CD4-positive, CD25-positive, alpha-beta regulatory T cell (primary cell): ENCODE data around the gene GLI3. TPM values are rescaled to one million over a fixed set of nuclear protein-coding genes. Genes with fewer than 3 reads are reported as not detected.

Source experiments
- ATAC-seq, 2 donors: fragments of 150-1000 bp; cut with Tn5 transposase; one replicate each; pipeline ENCODE4 v1.10.0; 2021; ENCODE audit warnings: low read depth in 2 of 2, moderate number of reproducible peaks in 2 of 2, moderate library complexity in 1 of 2
- DNase-seq, 3 donors: peaks; one replicate each; pipeline versions ENCODE4 v3.0.0 to v3.0.0-alpha.2; 2012 to 2022; ENCODE audit warnings: mixed read lengths in 1 of 3
- H3K27ac ChIP-seq: one replicate; pipeline ENCODE4 v1.7.0; 2013; ENCODE audit warnings: mild to moderate bottlenecking, low read length; ENCODE audit not compliant: insufficient read depth, poor library complexity, severe bottlenecking
- H3K27me3 ChIP-seq: one replicate; pipeline ENCODE4 v1.7.0; 2013; ENCODE audit warnings: low read length; ENCODE audit not compliant: control insufficient read depth, insufficient read depth
- H3K36me3 ChIP-seq: one replicate; pipeline ENCODE4 v1.7.0; 2013; ENCODE audit warnings: mild to moderate bottlenecking, low read length, moderate library complexity; ENCODE audit not compliant: control insufficient read depth, insufficient read depth
- H3K4me1 ChIP-seq: 2 replicates; pipeline ENCODE4 v1.7.0; 2013; ENCODE audit warnings: mild to moderate bottlenecking, low read length; ENCODE audit not compliant: insufficient read depth, control insufficient read depth, poor library complexity, severe bottlenecking
- H3K4me3 ChIP-seq: one replicate; pipeline ENCODE4 v1.7.0; 2013; ENCODE audit warnings: low read depth, mild to moderate bottlenecking, low read length, moderate library complexity
- H3K9me3 ChIP-seq, 2 experiments: 1 replicate in 1 of 2; 2 replicates in 1 of 2; pipeline ENCODE4 v1.7.0; 2013; ENCODE audit warnings: low read length in 2 of 2, mild to moderate bottlenecking in 1 of 2, moderate library complexity in 1 of 2; ENCODE audit not compliant: control insufficient read depth in 2 of 2
- H3K27ac Mint-ChIP-seq, 3 donors: one replicate each; pipeline ENCODE4 v1.8.0; 2020 to 2022; ENCODE audit warnings: mild to moderate bottlenecking in 3 of 3, mixed read lengths in 3 of 3, moderate library complexity in 2 of 3
- H3K27me3 Mint-ChIP-seq: one replicate; pipeline ENCODE4 v1.8.0; 2022; ENCODE audit warnings: mild to moderate bottlenecking, mixed read lengths
- H3K36me3 Mint-ChIP-seq: one replicate; pipeline ENCODE4 v1.8.0; 2020; ENCODE audit warnings: mixed read lengths
- H3K4me1 Mint-ChIP-seq, 4 donors: one replicate each; pipeline ENCODE4 v1.8.0; 2020 to 2022; ENCODE audit warnings: mixed read lengths in 4 of 4, mild to moderate bottlenecking in 1 of 4
- H3K4me3 Mint-ChIP-seq, 4 donors: one replicate each; pipeline ENCODE4 v1.8.0; 2020 to 2022; ENCODE audit warnings: mild to moderate bottlenecking in 4 of 4, mixed read lengths in 4 of 4, moderate library complexity in 3 of 4
- H3K9me3 Mint-ChIP-seq, 7 donors: one replicate each; pipeline ENCODE4 v1.8.0; 2020 to 2022; ENCODE audit warnings: mixed read lengths in 7 of 7, mild to moderate bottlenecking in 3 of 7, moderate library complexity in 2 of 7
- polyA plus RNA-seq, 4 donors: library from polyadenylated mRNA; unstranded; fragments of 300-500 nt; fragmentation: Illumina TruSeq; gene quantifications; one replicate each; pipeline ENCODE4 v1.2.3, GENCODE V29; 2021
- total RNA-seq: library from RNA; stranded (reverse); gene quantifications from one replicate; pipeline ENCODE4 v1.2.3, GENCODE V29; 2022

GLI3 gene
- total and polyA plus RNA-seq, 5 donors from 2014 or later, result not detected

GRCh38 chr7:42077271-42078135, 159.5 kb downstream of the GLI3 start:
- H3K4me3 Mint-ChIP-seq, result no peak overlapping the region
- no peak overlapping the region for H3K4me3 ChIP-seq
- H3K36me3 ChIP-seq, result no peaks in the 10 kb centered on the region
- DNase-seq (no peak), ATAC-seq (no peak)
- peaks cover 0 to 6% (median 0%) of the 10 kb centered on the region in 7 donors for H3K9me3 Mint-ChIP-seq
- no peaks in the 10 kb centered on the region for H3K9me3 ChIP-seq
- no peak overlapping the region for H3K27ac ChIP-seq
- H3K27me3 ChIP-seq, result no peaks in the 10 kb centered on the region
- no peaks in the 10 kb centered on the region for H3K4me1 Mint-ChIP-seq
- H3K27ac Mint-ChIP-seq, result no peak overlapping the region
- no peaks in the 10 kb centered on the region for H3K4me1 ChIP-seq
- no peaks in the 10 kb centered on the region for H3K27me3 Mint-ChIP-seq
- H3K36me3 Mint-ChIP-seq, result no peaks in the 10 kb centered on the region

DNA sequence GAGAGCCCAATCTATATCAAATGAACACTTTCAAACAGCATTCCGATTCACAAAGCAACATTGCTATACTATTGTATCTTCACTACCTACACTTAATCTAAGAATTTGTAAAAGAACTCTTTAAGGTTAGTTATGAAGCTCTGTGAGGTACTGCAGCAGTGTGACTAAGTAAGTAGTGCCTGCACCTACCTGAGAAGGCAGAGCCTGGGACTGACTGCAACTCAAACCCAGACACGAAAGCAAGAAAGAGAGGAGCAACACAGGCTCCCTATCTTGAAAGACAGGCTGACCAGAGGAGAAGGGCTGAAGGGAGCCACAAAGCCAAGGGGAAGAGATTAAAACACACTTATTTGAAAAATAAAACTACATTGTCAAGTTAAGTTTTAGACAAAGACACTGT, 160.1 kb downstream of the GLI3 start:
- DNase-seq (no peak), ATAC-seq (no peak)
- Histone ChIP-seq H3K27ac (no peak overlapping the region), H3K36me3 (no peaks in the 10 kb centered on the region), H3K4me3 (no peak overlapping the region), H3K4me1 (no peaks in the 10 kb centered on the region), H3K9me3 (no peaks in the 10 kb centered on the region), H3K27me3 (no peaks in the 10 kb centered on the region)
- H3K4me1 Mint-ChIP-seq, result no peaks in the 10 kb centered on the region
- no peaks in the 10 kb centered on the region for H3K36me3 Mint-ChIP-seq
- peaks cover 0 to 6% (median 0%) of the 10 kb centered on the region in 7 donors for H3K9me3 Mint-ChIP-seq
- no peaks in the 10 kb centered on the region for H3K27me3 Mint-ChIP-seq
- no peak overlapping the region for H3K4me3 Mint-ChIP-seq
- H3K27ac Mint-ChIP-seq, result peak overlapping the region in 1 of 3 donors; percentile 57

DNA sequence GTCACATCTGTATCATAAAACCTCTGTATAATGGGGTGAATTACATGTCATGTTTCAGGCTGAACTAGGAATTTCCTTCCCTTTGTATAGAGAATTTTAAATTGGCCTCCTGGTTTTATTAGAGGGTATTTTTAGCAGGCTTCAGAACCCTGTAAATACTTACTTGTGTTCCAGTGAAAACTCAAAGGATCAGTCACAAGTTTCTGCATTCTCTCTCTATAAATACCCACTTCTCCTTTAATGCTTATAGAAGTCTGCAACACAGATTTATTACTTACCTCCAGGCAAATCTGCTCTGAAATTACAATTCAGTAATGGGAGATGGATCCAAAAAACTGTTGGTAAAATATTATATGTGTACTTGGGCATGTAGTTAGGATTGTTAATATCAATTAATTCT, 161.6 kb downstream of the GLI3 start:
- H3K4me3 Mint-ChIP-seq, result no peak overlapping the region
- H3K36me3 Mint-ChIP-seq, result no peaks in the 10 kb centered on the region
- no peak for DNase-seq
- Histone ChIP-seq H3K4me1 (no peaks in the 10 kb centered on the region), H3K27ac (no peak overlapping the region), H3K27me3 (no peaks in the 10 kb centered on the region), H3K4me3 (no peak overlapping the region), H3K9me3 (no peaks in the 10 kb centered on the region), H3K36me3 (no peaks in the 10 kb centered on the region)
- no peaks in the 10 kb centered on the region for H3K4me1 Mint-ChIP-seq
- no peak overlapping the region for H3K27ac Mint-ChIP-seq
- no peak for ATAC-seq
- peaks cover 0 to 6% (median 0%) of the 10 kb centered on the region in 7 donors for H3K9me3 Mint-ChIP-seq
- no peaks in the 10 kb centered on the region for H3K27me3 Mint-ChIP-seq

DNA sequence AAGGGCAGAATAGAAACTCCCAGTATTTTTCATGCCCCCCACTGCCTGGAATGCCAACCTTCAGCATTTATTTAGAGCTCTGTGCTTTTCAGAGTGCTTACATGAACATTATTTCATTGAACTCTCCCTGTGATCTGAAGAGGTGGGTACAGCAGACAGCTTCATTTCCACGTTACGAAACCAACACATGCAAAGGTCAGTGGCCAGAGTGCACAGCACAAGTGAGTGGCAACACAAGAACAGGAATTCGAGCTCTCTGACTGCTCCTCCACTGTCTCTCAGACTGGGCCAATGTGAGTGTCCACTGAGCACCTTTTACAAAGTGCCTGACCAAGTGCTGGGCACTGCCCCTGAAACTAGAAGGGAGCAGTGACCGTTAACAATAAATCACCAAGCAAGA, 162.9 kb downstream of the GLI3 start:
- Histone ChIP-seq H3K4me3 (no peak overlapping the region), H3K9me3 (no peaks in the 10 kb centered on the region), H3K27me3 (no peaks in the 10 kb centered on the region), H3K4me1 (no peaks in the 10 kb centered on the region), H3K36me3 (no peaks in the 10 kb centered on the region), H3K27ac (no peak overlapping the region)
- Mint-ChIP-seq H3K36me3 (no peaks in the 10 kb centered on the region), H3K4me1 (no peaks in the 10 kb centered on the region), H3K27me3 (no peaks in the 10 kb centered on the region), H3K4me3 (no peak overlapping the region), H3K27ac (no peak overlapping the region), H3K9me3 (peaks cover 0 to 6% (median 0%) of the 10 kb centered on the region in 7 donors)
- ATAC-seq (no peak), DNase-seq (no peak)

DNA sequence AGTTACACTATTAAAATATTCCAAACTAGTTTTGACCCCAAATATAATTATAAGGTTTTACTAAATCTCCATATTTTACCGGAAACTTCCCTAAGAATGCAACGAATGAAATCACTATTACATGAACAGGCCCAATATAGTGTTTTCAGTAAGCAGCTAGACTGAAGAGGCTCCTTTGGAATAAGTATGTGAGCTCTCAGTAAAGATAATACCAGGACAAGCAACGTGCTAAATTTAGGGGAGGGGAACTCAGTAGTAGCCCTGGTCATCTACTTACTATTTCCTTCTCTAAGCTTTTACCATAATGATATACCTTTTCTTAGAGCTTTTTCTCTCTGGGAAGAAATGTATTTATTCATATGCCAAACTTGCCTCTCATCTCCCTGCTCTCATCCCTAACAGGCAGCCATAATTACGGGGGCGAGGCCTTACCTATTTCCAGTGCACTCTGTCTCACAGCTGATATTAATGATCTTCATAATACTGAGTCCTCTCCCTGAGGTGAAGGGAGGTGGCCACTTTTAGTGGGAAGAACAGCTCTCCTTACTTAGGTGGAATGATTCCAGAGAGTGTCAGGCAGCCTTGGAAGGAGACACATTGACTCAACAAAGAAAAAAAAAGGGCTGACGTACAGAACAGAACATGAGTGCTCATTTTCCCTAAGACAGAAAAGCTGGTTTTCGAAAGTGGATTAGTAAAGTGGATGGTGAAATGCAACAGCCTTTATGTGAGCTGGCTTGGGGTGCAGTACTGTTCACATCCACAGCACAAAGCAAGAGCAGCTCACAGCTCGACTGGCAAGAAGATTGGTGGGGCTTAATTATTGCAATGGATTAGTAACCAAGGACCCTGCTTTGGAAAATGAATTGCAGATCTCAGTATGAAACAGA, 165.4 kb downstream of the GLI3 start:
- H3K36me3 Mint-ChIP-seq, result no peaks in the 10 kb centered on the region
- Histone ChIP-seq H3K36me3 (no peaks in the 10 kb centered on the region), H3K27me3 (no peaks in the 10 kb centered on the region), H3K27ac (no peak overlapping the region), H3K9me3 (no peaks in the 10 kb centered on the region), H3K4me3 (no peak overlapping the region), H3K4me1 (no peaks in the 10 kb centered on the region)
- H3K4me3 Mint-ChIP-seq, result no peak overlapping the region
- no peak overlapping the region for H3K27ac Mint-ChIP-seq
- no peaks in the 10 kb centered on the region for H3K27me3 Mint-ChIP-seq
- ATAC-seq (no peak), DNase-seq (no peak)
- peaks cover 0 to 3% (median 0%) of the 10 kb centered on the region in 7 donors for H3K9me3 Mint-ChIP-seq
- H3K4me1 Mint-ChIP-seq, result no peaks in the 10 kb centered on the region

DNA sequence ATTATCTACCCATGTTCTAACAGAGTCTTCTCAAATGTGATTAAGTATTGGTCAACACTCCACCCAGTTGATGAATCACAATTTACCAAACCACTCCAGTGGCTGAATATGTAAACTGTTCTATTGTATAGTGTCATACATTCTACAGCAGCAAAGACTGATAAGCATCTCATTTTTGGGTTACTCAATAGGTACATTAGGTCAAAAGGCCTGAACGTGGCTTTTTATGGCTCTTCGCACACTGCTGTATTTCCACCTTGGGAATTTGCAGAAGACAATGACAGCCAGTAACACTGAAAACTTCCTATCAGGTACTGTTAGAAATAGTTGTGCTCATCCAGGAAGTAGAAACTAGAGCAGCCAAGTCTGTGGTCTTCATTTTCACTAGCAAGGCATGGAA, 166.9 kb downstream of the GLI3 start:
- H3K27me3 Mint-ChIP-seq, result no peaks in the 10 kb centered on the region
- no peak overlapping the region for H3K27ac ChIP-seq
- H3K4me1 ChIP-seq, result no peaks in the 10 kb centered on the region
- no peaks in the 10 kb centered on the region for H3K9me3 ChIP-seq
- no peak overlapping the region for H3K27ac Mint-ChIP-seq
- H3K36me3 Mint-ChIP-seq, result no peaks in the 10 kb centered on the region
- no peak overlapping the region for H3K4me3 ChIP-seq
- no peaks in the 10 kb centered on the region for H3K9me3 Mint-ChIP-seq
- no peaks in the 10 kb centered on the region for H3K36me3 ChIP-seq
- no peaks in the 10 kb centered on the region for H3K4me1 Mint-ChIP-seq
- ATAC-seq, result no peak
- DNase-seq, result no peak
- no peak overlapping the region for H3K4me3 Mint-ChIP-seq
- H3K27me3 ChIP-seq, result no peaks in the 10 kb centered on the region

GRCh38 chr7:42069590-42069989, 167.4 kb downstream of the GLI3 start:
- H3K27ac Mint-ChIP-seq, result no peak overlapping the region
- H3K27me3 Mint-ChIP-seq, result no peaks in the 10 kb centered on the region
- H3K4me3 Mint-ChIP-seq, result no peak overlapping the region

More at GRCh38 chr7:42069590-42069989, 167.4 kb downstream of the GLI3 start:
- Histone ChIP-seq H3K36me3 (no peaks in the 10 kb centered on the region), H3K9me3 (no peaks in the 10 kb centered on the region), H3K27ac (no peak overlapping the region), H3K4me3 (no peak overlapping the region), H3K4me1 (no peaks in the 10 kb centered on the region), H3K27me3 (no peaks in the 10 kb centered on the region)
- no peaks in the 10 kb centered on the region for H3K4me1 Mint-ChIP-seq
- DNase-seq (no peak), ATAC-seq (no peak)
- H3K36me3 Mint-ChIP-seq, result no peaks in the 10 kb centered on the region
- H3K9me3 Mint-ChIP-seq, result no peaks in the 10 kb centered on the region
